ENCODE measurements around the gene C2CD4D.

Gene C2CD4D

DNA sequence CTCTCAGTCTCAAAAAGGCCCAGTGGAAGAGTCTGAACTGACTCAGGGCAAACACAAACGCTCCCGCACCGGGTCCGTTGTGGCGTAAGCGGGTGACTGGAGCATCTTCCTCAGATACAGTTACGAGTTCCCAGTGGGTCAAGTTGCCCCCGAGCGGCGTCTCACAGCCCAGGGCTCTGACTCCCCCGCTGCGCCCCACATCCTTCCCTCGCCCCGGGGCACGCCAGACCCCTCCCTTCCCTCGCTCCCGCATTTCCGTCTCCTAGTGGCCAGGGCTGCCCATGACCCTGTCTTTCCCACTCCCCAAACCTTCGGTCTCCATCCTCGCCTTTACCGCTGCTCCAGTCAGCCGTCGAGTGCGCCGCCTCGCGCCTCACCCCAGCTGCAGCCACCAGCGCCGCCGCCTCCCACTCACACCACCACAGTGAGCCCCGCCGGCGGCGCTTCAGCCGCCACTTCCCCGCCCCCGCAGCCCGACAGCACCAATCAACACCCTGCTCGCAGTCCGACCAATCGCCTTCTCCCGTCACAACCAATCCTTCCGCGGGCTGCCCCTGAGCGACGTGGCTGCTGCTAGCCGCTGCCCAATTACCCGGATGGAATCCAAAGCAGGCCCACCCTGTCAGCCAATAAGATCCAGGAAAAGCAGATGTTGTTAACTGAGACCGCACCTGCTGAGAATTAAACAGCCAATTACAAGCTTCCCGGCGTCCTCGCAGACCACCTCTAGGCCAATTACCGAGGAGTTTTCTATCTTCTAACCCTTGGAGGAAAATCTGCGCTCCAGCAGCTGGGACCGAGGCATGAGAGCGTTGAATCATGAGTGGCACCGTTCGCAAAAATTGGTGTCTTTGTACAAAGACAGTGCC, 49.3 kb downstream of the C2CD4D start, which contains the start of gene TDRKH (continued):
- TF ChIP-seq MYNN (tag by site-specific recombination; IDR thresholded peaks at IDR 0.05; ENCODE audit: borderline replicate concordance) (peak; percentile 65; the same call in 1 of the 2 replicates), ZNF623 (tag by site-specific recombination; IDR thresholded peaks at IDR 0.05) (no peak), ZNF501 (tag by site-specific recombination; IDR thresholded peaks at IDR 0.05) (peak; percentile 98), ZNF639 (tag by site-specific recombination; IDR thresholded peaks at IDR 0.05) (peak; percentile 57; the same call in 1 of the 2 replicates), ZNF341 (tag by site-specific recombination; IDR thresholded peaks at IDR 0.05; ENCODE audit: low read depth) (peak; percentile 48), BCL11A (tag by site-specific recombination; IDR thresholded peaks at IDR 0.05; ENCODE audit: low read depth) (0 out of 2 replicates have a peak, but pooled peaks have one; percentile 32), ZNF324 (tag by site-specific recombination; IDR thresholded peaks at IDR 0.05) (peak; percentile 97), ZNF274 (IDR thresholded peaks at IDR 0.05; ENCODE audit: low read length) (no peak), ZNF274 (tag by site-specific recombination; IDR thresholded peaks at IDR 0.05; ENCODE audit: borderline replicate concordance) (no peak), ZNF37A (tag by site-specific recombination; IDR thresholded peaks at IDR 0.05) (no peak), SP3 (tag by site-specific recombination; IDR thresholded peaks at IDR 0.05) (peak; percentile 83), ZNF366 (tag by site-specific recombination; conservative IDR thresholded peaks at IDR 0.05) (peak; percentile 36; the same call in 1 of the 2 replicates), EGR2 (tag by site-specific recombination; IDR thresholded peaks at IDR 0.05; ENCODE audit: low read depth) (peak; percentile 98), ZNF624 (tag by site-specific recombination; IDR thresholded peaks at IDR 0.05) (no peak; the same call in 1 of the 2 replicates), ZNF114 (tag by site-specific recombination; IDR thresholded peaks at IDR 0.05) (no peak), ZNF792 (tag by site-specific recombination; IDR thresholded peaks at IDR 0.05) (peak; percentile 85), KLF16 (tag by site-specific recombination; IDR thresholded peaks at IDR 0.05) (peak; percentile 93), ZNF843 (tag by site-specific recombination; IDR thresholded peaks at IDR 0.05) (peak; percentile 81), ZNF660 (tag by site-specific recombination; IDR thresholded peaks at IDR 0.05) (peak; percentile 75; the same call in 1 of the 2 replicates), ZBTB49 (tag by site-specific recombination; IDR thresholded peaks at IDR 0.05; ENCODE audit: low read depth) (no peak), CTCF (tag by site-specific recombination; IDR thresholded peaks at IDR 0.05) (peak; percentile 100), ZNF510 (tag by site-specific recombination; IDR thresholded peaks at IDR 0.05; ENCODE audit: insufficient replicate concordance) (no peak), KLF7 (tag by site-specific recombination; IDR thresholded peaks at IDR 0.05; ENCODE audit: borderline replicate concordance) (peak; percentile 85; the same call in 1 of the 2 replicates), ZNF239 (tag by site-specific recombination; IDR thresholded peaks at IDR 0.05) (no peak), HOXC10 (CRISPR knock-in tag; IDR thresholded peaks at IDR 0.05) (no peak), ZNF580 (tag by site-specific recombination; IDR thresholded peaks at IDR 0.05) (peak; percentile 59; the same call in 1 of the 2 replicates), ZNF335 (tag by site-specific recombination; conservative IDR thresholded peaks at IDR 0.05) (peak; percentile 75)
- TF ChIP-seq, protein P1, sequence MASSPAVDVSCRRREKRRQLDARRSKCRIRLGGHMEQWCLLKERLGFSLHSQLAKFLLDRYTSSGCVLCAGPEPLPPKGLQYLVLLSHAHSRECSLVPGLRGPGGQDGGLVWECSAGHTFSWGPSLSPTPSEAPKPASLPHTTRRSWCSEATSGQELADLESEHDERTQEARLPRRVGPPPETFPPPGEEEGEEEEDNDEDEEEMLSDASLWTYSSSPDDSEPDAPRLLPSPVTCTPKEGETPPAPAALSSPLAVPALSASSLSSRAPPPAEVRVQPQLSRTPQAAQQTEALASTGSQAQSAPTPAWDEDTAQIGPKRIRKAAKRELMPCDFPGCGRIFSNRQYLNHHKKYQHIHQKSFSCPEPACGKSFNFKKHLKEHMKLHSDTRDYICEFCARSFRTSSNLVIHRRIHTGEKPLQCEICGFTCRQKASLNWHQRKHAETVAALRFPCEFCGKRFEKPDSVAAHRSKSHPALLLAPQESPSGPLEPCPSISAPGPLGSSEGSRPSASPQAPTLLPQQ (tag by site-specific recombination; IDR thresholded peaks at IDR 0.05): peak; percentile 93
- TF ChIP-seq, protein P2, sequence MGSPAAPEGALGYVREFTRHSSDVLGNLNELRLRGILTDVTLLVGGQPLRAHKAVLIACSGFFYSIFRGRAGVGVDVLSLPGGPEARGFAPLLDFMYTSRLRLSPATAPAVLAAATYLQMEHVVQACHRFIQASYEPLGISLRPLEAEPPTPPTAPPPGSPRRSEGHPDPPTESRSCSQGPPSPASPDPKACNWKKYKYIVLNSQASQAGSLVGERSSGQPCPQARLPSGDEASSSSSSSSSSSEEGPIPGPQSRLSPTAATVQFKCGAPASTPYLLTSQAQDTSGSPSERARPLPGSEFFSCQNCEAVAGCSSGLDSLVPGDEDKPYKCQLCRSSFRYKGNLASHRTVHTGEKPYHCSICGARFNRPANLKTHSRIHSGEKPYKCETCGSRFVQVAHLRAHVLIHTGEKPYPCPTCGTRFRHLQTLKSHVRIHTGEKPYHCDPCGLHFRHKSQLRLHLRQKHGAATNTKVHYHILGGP (tag by site-specific recombination; IDR thresholded peaks at IDR 0.05): no peak
- TF ChIP-seq, protein P3, sequence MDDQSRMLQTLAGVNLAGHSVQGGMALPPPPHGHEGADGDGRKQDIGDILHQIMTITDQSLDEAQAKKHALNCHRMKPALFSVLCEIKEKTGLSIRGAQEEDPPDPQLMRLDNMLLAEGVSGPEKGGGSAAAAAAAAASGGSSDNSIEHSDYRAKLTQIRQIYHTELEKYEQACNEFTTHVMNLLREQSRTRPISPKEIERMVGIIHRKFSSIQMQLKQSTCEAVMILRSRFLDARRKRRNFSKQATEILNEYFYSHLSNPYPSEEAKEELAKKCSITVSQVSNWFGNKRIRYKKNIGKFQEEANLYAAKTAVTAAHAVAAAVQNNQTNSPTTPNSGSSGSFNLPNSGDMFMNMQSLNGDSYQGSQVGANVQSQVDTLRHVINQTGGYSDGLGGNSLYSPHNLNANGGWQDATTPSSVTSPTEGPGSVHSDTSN (CRISPR knock-in tag; IDR thresholded peaks at IDR 0.05): peak; percentile 96; the same call in 1 of the 2 replicates

Data from HEK293 (cell line).